HG03571 (cell line): ENCODE results near the gene IL9.
"Not testable (repeated sequence)": the region's sequence is repeated elsewhere in the genome, so short reads cannot be mapped to it uniquely, and the experiment has no call there.

Experiments
- ATAC-seq: cut with Tn5 transposase; IDR thresholded peaks from one replicate; pipeline ENCODE4 v1.9.1; 2021; ENCODE audit not compliant: unreplicated experiment

IL9 gene

DNA sequence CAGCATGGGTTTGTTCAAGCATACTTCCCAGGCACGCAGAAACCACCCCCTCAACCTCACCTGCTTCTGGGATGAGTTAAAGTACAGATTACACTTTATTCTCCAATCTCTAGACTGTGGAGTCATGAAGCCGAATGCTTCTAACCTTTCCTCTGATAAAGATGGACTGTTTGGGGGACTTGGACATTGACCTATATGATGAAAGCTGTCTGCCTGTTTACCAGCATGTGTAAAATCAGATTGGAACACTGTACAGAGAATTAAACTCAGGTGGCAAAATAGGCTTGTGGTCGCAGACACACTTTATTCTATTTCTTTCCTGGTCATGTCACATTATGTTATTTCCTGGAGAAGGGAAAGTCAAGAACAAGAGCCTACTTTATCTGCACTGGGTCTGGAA is 25.7 kb downstream of the IL9 start:
- no peak for ATAC-seq

DNA sequence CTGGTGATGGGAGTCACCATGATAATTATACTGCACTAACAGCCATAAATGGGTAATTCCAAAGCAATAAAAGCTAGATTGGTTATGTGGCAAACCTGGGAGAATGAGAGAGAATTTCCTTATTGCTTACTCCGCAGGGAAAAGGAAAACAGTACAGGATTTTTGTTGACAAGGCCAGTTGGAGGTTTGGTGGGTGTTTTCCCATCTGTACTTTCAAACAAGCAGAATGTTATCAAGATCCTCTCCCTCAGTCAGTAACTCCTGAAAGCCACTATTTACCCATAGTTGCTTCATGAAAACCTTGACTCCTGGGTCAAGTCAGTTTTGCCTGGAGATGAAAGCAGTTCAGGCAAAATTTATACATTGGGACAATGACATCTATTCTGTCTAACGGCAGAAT is 26.4 kb downstream of the IL9 start:
- no peak for ATAC-seq

DNA sequence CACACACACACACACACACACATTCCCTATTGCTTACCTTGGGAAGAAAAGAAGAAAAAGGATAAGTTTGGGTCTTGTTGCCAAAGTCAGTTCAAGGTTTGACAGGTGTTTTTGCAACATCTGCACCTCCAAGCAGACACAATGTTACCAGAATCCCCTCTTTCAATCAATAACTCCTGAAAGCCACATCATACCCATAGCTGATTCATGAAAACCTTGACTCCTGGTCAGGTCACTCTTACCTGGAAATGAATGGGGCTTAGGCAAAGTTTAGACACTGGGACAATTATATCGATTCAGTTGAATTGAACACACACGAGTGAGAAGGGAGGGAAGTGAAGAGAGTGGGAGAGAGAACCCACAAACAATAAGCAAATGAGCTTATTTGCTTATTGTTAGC is 27.0 kb downstream of the IL9 start:
- ATAC-seq, result no peak

DNA sequence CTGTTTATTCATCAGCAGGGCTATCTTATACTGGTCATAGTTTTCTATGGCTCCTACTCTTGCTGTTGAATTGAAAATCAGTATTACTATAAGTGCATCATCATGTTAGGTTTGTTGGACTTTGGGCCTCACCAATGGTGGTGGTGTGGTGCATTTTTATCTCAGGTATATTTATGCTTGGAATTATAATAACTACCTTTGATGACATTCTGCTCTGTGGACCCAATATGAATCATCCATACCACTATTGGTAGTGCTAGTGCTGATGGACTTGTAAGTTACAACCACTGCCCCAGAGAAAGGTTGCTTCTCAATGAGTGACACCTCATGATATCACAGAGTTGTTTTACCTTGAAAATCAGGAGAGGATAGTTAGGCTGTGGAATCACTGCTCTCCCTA is 28.0 kb downstream of the IL9 start:
- no peak for ATAC-seq

DNA sequence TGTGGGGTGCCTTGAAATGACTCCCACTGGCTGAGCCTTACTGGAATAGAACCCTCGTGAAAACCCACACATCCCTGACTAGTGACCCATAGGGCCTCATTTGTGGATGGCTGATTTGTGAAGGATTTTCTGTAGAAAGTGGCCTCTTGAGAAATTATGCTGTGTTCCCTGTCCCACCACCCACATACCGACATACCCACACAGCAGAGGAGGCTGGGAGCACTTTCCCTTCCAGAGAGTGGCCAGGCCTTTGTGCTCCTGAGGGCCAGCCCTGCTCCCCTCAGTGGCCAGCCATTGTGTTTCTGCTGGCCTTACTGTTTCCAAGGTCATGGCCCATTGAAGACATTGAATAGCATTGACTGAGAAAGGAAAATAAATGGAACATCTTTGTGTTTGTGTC is 29.6 kb downstream of the IL9 start:
- ATAC-seq, result no peak

DNA sequence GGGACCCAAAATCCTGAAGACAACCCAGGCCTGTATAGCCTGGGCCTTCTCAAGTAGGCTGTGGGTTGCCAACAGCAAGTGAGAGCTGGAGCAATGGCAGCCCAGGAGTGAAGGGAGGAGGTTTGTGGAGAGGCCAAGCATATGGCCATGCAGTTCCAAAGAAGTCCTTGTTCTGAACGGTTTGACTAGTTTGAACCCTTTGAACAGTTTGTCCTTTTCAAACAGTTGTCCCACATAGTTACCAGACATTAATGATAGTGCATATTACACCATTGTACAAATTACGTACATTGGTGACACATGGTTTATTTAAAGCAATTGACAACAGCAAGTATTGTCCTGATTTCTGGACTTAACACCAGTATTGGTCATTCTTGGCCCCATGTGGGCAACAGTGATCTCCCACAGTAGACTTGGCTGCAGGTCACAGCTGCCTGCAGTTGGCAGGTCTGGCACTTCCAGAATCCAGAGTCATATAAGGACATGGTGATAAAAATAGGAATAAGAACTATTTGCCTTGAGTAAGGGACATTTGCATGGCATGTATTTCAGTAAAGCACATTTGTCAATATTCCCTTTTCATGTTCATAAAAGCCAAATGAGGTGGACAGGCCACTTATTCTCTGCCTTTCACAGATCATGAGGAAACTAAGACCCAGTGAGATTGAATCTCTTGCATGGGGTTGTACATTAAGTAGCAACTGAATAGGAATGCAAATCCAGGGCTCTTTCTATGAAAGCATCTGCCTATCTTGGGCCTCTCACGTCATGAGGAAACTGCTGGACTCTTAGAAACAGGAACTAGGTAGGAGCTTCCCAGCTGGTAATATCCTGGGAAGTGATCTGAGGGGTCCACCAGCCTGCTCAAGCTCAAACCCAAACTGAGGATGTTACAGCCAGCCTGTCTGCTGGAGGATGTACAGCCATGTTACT is 30.9 kb downstream of the IL9 start:
- ATAC-seq, result no peak

DNA sequence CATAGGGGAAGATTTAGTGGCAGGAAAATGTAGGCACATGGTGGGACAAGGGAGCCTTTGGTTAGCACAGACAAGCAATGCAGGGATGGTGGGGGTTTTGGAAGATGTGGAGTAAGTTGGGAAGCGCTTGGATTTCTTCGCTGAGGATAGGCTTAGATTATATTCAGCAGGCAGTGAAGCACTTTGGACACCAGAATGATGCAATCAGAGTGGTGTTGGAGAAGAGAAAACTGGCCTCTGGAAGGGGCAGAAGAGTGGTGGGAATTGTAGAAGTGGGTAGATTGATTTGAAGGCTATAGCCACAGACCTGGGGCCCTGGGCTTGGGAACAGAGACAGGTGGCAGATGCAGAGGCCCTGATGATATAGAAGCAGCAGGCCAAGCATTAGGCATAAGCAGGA is 32.9 kb downstream of the IL9 start:
- ATAC-seq, result no peak

DNA sequence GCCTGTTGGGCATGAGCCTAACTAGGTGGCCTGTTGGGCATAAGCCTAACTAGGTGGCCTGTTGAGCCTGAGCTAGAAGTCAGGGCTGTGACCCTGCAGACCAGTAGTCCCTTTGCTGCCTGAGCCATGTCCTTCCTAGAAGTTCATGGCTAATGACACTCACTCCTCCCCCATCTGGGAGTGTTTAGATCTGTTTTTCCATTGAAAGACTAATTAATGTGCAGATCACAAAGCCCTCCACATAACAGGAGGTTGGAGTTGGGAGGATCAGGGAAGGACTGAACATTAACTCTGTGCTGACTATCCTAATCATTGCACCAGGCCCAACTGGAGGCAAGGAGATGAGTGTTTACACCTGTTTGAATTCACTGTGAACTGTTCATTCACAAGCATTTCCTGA is 33.6 kb downstream of the IL9 start:
- no peak for ATAC-seq

DNA sequence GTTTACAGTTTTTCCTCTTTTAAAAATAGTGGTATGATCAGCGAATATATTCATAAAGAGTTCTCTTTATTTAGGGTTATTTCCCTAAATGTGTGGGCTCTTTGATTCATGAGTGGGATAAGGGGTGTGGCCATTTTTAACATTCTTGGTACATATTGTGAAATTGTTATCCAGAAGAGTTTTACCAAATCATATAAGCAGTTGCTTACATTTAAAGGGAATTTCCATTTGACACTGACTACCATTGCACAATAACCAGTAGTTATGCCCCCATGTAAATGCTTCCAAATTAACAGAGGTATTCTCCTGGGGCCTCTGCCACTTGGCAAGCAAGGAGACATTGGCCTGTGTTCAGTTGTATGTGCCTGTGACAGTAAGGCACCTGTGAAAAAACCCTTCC is 34.0 kb downstream of the IL9 start:
- no peak for ATAC-seq

DNA sequence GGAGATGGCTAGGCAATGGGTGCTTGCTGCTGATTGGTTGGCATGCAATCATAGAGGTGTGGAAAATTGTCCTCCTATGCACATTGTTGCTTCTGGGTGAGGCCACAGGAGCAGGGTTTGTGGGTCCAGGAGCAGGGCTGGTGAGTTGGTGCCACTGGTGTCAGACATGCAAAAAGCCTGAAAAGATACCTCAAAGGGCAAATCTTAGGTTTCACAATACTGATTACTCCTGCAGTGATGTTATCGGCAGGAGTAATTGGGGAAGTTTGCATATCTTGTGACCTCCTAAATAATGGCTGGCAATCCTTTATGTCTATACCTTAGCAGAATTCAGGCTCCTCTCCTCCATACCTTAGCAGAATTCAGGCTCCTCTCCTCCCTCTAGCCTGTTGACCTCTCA is 36.0 kb downstream of the IL9 start:
- ATAC-seq, result no peak

DNA sequence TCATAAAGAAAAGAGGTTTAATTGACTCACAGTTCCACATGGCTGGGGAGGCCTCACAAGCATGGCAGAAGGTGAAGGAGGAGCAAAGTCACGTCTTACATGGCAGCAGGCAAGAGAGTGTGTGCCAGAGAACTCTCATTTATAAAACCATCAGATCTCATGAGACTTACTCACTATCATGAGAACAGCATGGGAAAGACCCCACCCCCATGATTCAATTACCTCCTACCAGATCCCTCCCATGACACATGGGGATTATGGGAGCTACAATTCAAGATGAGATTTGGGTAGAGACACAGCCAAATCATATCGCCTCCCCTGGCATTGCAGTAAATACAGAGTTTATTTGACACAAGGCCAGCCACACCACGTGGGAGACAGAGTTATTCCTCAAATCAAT is 36.5 kb downstream of the IL9 start:
- ATAC-seq, result not testable (repeated sequence)

DNA sequence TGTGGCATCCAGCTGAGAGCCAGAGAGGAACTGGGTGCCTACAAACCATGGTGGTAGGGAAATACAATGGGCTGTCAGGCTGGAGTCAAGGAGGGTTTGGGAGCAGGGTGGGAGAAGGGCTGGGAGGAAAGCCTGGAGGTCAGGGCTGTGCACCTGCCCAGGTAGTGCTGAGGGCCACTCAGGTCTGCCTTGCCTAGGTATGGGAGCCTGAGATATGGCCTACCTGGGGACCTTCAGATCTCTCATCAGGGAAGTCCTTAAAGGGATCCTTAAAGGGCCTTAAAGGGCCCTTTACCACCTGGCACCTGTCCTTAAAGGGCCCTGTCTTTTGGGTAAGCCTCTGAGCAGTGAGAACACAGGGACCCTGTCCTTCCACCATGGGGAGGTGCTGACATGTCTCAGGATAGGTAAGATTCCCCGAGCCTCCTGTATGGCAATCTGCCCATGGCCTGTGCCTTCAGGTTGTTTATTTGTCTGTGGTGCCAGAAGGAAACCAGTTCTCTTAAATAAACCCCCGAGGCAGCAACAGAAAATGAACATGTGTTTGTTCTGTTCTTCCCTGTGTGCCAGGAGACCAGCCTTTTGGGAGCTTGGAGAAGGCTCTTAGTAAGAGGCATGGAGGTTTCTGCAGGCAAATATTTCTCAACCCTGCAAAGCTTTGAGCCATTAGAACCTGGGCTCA is 37.9 kb downstream of the IL9 start:
- ATAC-seq, result no peak

DNA sequence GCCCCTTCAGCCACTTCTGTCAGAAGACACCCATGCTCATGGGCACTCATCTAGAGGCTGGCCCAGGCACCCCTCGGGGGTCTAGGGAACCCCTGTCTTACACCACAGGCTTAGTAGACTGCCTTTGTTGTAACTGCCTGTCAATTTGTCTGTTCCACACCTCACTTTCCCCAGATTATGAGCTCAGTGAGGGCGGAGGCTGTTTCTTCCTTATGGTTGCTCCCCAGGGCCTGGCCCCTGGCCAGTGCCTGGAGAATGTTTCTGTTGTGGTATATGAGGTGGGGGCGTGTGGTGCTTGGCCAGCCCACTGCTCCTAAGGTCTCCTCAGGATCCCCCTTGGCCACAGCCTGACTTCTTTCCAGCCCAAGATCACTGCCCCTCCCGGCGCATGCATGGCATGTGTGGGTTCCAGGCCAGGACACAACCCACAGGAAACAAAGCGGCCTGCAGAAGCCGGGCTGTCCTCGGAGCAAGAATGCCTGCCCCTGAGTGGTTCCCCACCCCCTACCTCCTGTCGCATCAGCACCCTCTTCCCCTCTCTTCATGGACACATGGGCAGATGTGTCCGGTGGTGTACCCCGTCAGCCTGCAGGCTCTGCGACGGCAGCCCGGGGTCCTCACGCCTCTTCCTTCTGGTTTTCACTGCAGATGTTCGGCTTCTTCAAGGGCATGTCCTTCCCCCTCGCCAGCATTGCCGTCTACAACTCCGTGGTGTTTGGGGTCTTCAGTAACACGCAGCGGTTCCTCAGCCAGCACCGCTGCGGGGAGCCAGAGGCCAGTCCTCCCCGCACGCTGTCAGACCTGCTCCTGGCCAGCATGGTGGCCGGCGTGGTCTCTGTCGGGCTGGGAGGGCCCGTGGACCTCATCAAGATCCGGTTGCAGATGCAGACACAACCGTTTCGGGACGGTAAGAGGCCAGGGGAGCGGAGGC is 43.5 kb downstream of the IL9 start:
- ATAC-seq, result no peak

DNA sequence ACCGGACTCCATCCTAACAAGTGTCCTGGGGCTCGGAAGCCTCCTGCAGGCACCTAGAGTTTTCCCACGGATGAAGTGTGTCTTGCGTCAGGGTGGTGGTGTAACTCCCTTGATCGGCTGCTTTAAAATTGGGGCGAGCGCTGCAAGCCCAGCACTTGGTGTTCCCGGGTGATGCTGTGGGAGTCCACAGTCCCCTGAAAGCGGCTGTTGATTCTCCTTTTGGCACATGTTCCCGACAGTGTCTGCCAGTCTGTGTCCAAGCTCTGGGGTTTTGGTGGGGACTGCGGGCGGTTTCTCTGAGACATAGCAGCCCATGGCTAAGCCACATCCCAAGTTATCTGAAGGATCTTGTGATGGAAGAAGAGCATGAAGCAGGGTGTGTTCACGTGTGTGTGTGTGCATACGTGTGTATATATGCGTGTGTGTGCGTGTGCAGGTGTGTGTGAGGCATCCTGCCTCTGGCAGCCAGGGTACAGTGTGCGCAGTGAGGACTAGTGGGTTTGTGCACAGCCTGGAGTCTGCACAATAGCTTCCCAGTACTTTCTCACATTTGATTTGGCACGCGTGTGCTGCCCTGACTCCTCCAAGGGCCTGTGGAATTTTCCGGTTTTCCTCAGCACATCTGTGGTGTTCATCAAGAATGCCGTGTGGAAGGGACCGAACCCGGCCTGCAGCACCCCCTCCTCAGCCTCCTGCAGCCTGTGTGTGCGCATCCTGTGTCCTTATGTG is 44.3 kb downstream of the IL9 start:
- ATAC-seq, result no peak

DNA sequence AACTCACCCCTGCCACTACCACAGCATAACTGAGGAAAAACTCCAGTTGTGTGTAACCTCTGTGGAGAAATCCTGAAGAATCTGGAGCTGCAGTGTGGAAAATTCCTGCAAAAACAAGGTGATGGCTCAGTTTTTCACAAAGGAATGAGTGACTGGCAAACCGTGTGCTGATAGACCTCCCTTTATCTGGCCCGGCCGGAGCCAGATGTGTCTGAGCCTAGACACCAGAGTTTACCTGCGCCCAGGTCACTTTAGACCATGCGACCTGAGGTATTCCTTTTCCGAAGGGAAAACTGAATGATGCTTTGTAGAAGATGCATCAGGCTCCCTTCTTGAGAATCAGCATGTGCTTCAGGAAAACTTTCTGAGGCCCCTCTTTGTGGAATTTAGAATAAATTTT is 45.0 kb downstream of the IL9 start:
- no peak for ATAC-seq

DNA sequence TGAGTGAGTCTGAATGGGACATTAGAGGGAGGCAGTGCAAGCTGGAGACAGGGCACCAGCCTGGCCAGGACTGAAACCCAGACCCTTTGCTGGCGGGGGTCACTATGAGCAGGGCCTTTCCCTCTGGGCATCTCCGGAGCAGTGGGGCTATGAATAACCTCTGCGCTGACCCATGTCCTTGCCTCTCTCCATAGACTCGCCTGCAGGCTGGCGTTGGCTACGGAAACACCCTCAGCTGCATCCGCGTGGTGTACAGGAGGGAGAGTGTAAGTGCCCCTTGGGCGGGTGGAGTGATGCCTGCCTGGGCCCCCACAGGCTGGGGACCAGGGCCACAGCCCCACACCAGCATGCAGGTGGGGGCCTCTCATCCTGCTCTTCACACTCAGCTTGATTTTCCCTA is 45.4 kb downstream of the IL9 start:
- ATAC-seq, result no peak

DNA sequence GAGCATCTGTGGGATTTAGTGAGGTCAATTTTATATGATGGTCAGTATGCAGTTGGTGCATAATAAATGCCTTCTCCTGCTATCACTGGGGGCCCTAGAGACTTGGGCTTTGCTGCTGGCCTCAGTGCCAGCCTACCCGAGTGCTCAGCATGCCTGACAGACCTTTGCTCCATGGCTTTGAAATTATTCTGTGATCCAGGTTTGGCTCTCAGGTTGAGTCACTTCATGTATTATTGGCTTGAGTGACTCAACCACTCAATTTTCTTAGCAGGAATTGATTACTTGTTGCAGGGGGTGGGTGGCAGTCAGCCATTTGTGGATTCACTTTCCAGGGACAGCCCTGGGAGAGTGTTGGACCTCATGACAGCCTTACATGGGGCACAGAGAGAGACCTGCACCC is 47.7 kb downstream of the IL9 start:
- no peak for ATAC-seq

DNA sequence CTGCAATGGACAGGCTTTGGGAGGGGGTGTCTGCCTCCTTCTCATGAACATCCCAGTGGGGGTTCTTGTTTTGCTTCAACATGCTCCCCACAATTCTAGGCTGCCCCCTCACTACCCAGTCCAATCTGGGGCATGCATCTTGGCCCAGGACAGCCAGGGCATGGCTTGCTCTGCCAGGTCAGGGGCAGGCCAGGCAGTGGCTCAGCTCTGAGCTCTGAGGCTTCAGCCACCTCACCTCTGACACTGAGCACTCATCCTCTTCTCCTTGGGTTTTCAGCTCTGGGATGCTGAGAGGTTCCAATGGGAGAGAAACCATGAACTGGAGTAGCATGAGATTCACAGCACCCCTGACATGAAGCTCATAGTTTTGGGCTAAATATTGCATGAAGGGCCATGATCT is 49.3 kb downstream of the IL9 start:
- ATAC-seq, result no peak

DNA sequence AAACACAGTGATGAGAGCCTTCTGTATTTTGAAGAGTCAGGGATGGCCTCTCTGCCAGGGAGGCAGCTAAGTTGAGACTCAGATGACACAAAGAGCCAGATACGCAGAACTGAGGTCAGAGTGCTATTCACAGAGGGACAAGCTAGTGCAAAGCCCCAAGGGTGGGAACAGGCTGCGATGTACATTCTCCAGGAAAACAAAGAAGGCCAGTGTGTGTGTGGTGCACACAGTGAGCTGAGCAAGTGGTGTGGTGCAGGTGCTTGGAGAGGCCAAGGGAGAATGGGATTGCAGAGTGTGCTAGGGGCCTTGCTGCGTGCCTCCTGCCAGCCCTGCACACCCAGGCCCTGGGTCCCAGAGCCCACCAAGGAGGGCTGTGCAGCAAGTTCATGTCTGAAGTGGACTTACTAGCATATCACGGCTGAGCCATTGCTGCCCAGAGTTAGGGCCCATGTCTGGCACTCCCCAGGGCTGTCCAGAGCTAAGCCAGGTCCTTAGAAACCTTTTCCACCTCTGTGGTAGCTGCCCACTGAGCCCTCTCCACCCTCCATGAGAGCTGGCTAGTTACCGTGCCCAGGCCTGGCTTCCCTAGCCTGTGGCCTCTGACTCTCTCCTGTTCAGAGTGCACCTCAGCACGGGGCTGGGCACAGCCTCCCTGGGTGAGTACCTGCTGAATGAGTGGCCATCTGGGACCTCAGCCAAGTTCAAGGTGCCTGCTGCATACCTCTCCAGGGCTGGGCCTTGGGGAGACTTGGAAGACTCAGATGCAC is 51.9 kb downstream of the IL9 start:
- no peak for ATAC-seq

DNA sequence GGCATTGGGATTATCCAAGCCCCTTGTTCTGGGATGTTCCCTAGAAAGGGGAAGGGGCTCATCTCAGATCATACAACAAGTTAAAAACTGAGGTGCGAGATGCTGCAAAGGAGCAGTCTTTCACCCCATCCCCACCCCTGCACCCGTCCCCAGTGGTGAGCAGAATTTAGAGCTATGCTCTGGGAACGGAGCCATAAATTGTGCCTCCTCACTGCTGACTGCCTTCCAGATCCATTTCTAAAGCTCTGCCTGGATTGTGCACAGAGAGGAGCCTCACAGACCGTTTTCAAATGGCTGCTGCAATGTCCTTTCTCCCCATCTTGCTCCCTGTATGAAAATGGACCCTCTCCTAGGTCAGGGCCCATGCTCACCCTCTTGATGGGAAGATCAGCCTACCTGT is 52.9 kb downstream of the IL9 start:
- no peak for ATAC-seq
